NOMO-1 treated with dmso at 0.1 percent for 144 hours (cell line): Measurements from ENCODE around the gene KCNK10.

Experiments
- DNase-seq: peaks from one replicate; lab custom pipeline; 2025; ENCODE audit not compliant: unreplicated experiment; lab: John Stamatoyannopoulos, UW

KCNK10 gene

GRCh38 chr14:88188745-88189416, 134.2 kb downstream of the KCNK10 start:
- no peak for DNase-seq

DNA sequence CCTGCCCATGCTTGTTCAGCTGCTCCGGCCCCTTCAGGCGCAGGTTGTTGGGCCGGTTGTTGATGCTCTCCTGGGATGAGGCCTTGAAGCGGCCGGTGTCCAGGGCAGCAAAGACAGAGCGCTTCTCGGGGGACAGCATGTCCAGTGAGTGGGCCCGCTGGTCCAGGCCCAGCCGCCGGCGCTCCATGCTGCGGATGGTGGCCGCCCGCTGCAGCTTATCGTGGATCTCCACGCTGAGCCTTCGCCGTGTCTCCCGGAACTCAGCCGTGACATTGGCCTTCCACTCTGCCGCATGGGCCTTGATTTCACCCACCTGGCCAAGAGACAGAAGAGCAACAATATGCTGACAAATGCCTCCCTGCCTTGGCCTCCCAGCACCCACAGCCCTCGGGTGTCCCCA, 137.2 kb downstream of the KCNK10 start:
- no peak for DNase-seq

DNA sequence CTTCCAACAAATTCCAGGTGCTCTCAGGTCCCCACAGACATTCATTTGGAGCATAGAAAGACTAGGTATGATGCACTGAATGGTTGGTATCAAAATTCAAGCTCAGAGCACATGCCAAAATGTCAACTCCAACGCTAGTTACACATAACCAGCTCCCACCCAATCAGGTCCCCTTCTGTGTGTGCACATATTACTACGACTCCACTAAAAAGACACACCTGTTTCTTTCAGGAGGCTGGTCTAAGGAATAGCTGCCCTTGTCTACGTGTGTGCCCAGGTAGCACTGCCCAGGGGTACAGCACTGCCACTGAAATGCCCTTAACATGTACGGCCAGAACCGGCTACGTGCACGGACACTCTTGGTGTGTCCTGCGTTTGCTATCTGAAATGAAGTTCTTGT, 138.1 kb downstream of the KCNK10 start:
- DNase-seq: no peak

- no peak for DNase-seq
These were observed 142.0 kb downstream of the KCNK10 start for GRCh38 chr14:88181072-88181471.

- peak; percentile 81 for DNase-seq
These were observed 143.4 kb downstream of the KCNK10 start for GRCh38 chr14:88179716-88180115.

GRCh38 chr14:88170333-88170732, 152.7 kb downstream of the KCNK10 start:
- DNase-seq: no peak

- DNase-seq: peak; percentile 3
These were observed 154.4 kb downstream of the KCNK10 start for GRCh38 chr14:88168498-88169165.

GRCh38 chr14:88168025-88168424, 155.0 kb downstream of the KCNK10 start:
- no peak for DNase-seq

DNA sequence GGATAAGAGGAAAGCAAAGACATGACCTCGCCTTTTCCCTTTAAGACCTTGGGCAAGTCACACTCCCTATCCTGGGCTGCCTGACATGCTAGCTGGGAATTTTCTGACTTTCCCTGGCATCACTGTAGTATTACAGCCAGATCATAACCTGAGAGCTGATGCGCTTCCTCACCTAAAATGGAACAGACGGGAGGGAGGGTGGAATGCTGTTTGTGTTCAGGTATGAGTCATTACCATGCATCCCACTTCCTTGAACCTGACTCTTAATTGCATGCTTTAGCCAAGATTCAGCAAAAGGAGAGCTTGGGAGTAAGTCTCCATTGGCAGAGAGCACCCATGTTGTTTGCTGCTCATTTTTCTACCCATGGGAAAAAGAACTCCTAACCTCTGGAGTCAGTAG, 156.5 kb downstream of the KCNK10 start:
- DNase-seq: no peak

- DNase-seq: no peak
These were observed 158.0 kb downstream of the KCNK10 start for GRCh38 chr14:88164906-88165534.

DNA sequence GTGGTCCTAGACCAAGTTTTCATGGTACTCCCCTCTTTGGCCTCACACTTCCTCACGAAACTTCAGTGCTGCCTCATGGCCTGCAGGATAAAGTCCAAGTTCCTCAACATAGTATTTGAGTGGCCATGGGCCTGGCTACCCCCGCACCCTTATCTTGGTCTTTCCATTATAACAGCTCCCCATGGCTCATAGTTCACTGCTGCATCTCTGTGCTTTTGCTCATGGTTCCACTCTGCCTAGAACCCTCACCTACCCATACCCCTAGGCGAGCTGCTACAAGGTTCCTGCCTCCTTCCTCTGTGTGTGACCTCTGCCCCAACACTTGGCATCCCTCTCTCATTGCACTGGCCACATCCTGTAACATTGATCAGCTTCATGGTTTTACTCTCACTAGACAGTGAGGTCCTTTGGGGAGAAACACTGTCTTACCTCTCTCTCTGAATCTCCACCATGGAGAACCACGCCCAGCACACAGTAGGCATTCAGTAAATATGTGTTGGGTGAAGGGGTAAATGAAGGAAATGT, 159.3 kb downstream of the KCNK10 start:
- DNase-seq: no peak

- DNase-seq: no peak
These were observed 166.9 kb downstream of the KCNK10 start for GRCh38 chr14:88156127-88156526.

GRCh38 chr14:88154926-88155325, 168.1 kb downstream of the KCNK10 start:
- no peak for DNase-seq

- DNase-seq: no peak
These were observed 168.7 kb downstream of the KCNK10 start for GRCh38 chr14:88154321-88154720.

GRCh38 chr14:88146881-88147649, 176.0 kb downstream of the KCNK10 start:
- no peak for DNase-seq

GRCh38 chr14:88143810-88144209, 179.3 kb downstream of the KCNK10 start:
- no peak for DNase-seq

GRCh38 chr14:88142997-88143396, 180.1 kb downstream of the KCNK10 start:
- DNase-seq: no peak

DNA sequence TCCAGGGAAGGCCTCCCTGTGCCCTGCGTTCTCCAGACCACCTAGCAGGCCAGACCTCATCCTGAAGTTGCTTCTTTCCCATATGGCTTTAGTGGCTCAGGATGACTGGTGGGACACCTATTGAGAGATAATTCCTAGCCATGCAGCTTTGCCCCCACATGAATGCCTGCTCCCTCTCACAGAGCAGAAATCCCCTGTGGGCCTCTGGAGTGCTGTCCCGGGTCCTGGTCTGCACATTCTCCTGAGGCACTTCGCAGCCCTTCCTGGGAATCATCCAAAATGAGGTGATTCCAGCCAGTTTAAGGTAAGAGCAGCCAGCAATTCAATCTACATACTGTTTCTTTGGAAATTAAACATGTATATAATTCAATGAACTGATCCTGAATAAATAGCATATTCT, 182.2 kb downstream of the KCNK10 start:
- no peak for DNase-seq

- DNase-seq: peak; percentile 34
These were observed 185.7 kb downstream of the KCNK10 start for GRCh38 chr14:88137327-88137726.
